Measurements from ENCODE around the gene BRD4.

BRD4 gene

DNA sequence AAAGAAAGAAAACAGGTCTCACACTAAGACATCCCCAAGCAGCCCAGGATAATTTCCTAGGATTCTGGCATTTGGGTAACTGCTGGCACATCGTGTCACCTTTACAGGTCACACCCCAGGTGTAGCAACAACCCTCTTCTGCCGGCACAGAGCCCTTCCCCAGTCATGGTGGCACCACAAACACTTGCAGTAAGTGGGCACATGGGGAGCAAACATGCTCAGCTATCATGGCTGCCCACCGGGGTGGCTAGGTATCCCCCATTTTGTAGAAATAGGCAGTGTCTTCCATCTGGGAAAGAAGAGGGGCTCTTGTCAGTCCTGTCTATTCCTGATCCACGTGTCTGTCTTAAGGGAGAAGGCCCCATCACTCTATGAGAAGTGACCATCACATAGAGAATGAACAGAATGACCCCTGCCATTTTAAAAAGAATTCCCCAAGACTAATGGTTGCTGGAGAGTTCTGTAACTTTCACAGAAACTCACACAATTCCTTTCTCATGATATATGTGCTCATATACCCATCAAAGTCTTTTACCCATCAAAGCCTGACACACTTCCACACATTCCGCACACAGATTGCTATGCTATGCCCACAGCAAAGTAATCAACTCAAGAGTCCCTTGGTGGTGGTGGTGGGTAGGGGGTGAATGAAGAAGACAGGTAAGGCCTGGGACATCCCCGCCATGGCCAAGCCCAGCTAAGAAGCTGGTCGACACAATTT is 33.3 kb downstream of the BRD4 start:
- H3K9ac ChIP-seq (ENCODE audit: insufficient read length), result no peak overlapping the region
- DNase-seq (ENCODE audit: low read depth, low spot score), result no peak
- H3K36me3 ChIP-seq (ENCODE audit: insufficient read depth, low read length), result peaks cover 18% of the 10 kb centered on the region
- H3K4me3 ChIP-seq, result no peak overlapping the region
- TF ChIP-seq POLR2AphosphoS5 (IDR thresholded peaks at IDR 0.05; ENCODE audit: borderline replicate concordance, low read depth, low read length), result no peak
- TF ChIP-seq FOXP2 (optimal IDR thresholded peaks at IDR 0.05; ENCODE audit: control extremely low read depth, extremely low read length, insufficient read depth), result no peak
- TF ChIP-seq EZH2 (IDR thresholded peaks at IDR 0.05), result no peak
- H3K27ac ChIP-seq, result peak overlapping the region; percentile 71
- no peaks in the 10 kb centered on the region for H3K9me3 ChIP-seq (ENCODE audit: low read depth, low read length)

DNA sequence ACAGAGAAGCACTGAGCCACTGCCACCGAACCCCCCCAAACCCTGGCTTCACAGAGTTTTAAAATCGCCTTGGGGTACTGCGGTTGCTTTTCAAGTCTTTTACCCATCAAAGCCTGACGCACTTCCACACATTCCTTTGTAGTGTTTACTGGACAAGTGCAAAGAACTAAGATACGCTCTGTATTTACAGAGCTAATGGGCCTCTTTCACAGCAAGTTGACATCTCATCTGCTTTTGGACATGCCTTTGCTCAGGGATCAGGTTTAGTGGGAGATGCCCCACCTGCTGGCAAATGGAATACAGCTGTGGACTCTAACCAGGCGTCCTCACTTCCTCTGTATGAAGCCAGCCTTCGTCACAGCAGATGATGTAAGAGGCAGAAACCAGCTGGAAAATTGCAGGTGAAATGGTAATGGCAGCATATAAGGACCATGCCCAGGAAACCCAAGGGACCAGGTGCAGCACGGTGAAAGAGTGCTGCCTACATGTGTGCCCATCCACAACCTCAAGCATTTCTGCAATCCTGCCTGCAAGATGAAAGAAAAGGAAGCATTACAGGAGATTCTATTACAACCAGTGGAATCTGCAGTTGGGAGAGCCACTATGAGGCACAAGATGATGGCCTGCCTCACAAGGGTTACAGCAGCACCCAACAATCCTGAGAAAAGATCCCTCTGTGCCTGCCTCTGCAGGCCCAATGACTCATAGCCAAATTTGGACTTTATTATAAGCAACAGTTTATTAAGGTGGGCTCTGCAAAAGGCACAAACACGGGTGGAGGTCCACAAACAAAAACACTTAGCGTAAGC is 34.7 kb downstream of the BRD4 start:
- DNase-seq (ENCODE audit: low read depth, low spot score), result no peak

DNA sequence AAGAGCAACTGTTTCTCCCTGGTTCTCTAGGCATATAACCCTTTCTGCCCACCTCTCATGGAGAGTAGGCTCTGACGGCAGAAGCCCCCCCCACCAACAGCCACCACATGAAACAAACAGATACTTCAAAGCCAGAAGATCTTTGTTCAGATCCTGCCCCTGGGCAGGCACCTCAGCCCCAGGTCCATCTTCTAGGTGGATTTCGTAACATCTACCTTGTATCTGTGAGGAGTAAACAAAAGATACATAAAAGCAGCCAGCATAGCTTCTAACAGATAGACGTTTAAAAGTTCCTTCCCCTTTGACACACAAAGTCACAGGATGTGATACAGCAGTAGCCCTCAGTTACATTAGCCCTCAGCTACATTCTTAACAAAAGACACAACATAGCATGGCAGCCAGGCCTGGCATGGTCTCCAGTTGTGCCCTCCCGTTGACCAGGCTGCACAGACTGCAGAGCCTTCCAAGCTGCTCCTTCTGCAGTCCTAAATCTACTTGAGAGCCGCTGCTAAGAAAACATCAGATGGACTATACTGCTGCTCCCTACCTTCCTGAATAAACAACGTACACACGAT is 35.4 kb downstream of the BRD4 start:
- no peak overlapping the region for H3K4me3 ChIP-seq

More for the DNA sequence above, 34.7 kb downstream of the BRD4 start:
- Histone ChIP-seq H3K27ac (peak overlapping the region; percentile 83; the same call in 1 of the 2 replicates), H3K9me3 (ENCODE audit: low read depth, low read length) (no peaks in the 10 kb centered on the region), H3K36me3 (ENCODE audit: insufficient read depth, low read length) (peaks cover 18% of the 10 kb centered on the region), H3K9ac (ENCODE audit: insufficient read length) (no peak overlapping the region), H3K4me3 (0 out of 2 replicates have a peak overlapping the region, but pooled peaks have one; percentile 11)
- no peak for TF ChIP-seq FOXP2 (optimal IDR thresholded peaks at IDR 0.05; ENCODE audit: control extremely low read depth, extremely low read length, insufficient read depth)
- TF ChIP-seq POLR2AphosphoS5 (IDR thresholded peaks at IDR 0.05; ENCODE audit: borderline replicate concordance, low read depth, low read length), result no peak
- TF ChIP-seq EZH2 (IDR thresholded peaks at IDR 0.05), result no peak

DNA sequence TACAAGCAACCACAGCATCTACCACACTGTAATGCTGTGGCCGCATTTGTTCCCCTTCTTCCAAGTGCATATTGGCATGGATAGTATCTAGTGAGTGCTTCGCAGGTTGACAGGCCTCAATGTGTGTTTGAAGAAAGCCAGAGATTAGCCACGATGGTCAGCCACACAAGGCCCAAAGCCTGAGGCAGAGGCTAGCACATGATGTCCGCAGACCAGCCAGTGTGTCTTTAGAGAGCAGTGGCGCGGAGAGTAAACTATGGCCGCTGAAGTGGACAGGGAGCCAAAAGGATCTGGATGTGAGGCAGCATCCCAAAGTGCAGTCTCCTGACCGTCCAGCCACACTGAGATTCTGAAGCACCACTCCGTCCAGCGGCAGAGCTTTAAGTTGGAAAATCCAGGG is 36.0 kb downstream of the BRD4 start:
- peaks cover 18% of the 10 kb centered on the region for H3K36me3 ChIP-seq (ENCODE audit: insufficient read depth, low read length)
- H3K9ac ChIP-seq (ENCODE audit: insufficient read length), result no peak overlapping the region
- no peak overlapping the region for H3K4me3 ChIP-seq
- H3K27ac ChIP-seq, result no peak overlapping the region
- TF ChIP-seq FOXP2 (optimal IDR thresholded peaks at IDR 0.05; ENCODE audit: control extremely low read depth, extremely low read length, insufficient read depth) (no peak), POLR2AphosphoS5 (IDR thresholded peaks at IDR 0.05; ENCODE audit: borderline replicate concordance, low read depth, low read length) (no peak), EZH2 (IDR thresholded peaks at IDR 0.05) (no peak)
- no peaks in the 10 kb centered on the region for H3K9me3 ChIP-seq (ENCODE audit: low read depth, low read length)
- DNase-seq (ENCODE audit: low read depth, low spot score), result no peak

More for the DNA sequence above, 35.4 kb downstream of the BRD4 start:
- TF ChIP-seq POLR2AphosphoS5 (IDR thresholded peaks at IDR 0.05; ENCODE audit: borderline replicate concordance, low read depth, low read length) (no peak), EZH2 (IDR thresholded peaks at IDR 0.05) (no peak), FOXP2 (optimal IDR thresholded peaks at IDR 0.05; ENCODE audit: control extremely low read depth, extremely low read length, insufficient read depth) (no peak)
- peak overlapping the region; percentile 83; the same call in 1 of the 2 replicates for H3K27ac ChIP-seq
- H3K36me3 ChIP-seq (ENCODE audit: insufficient read depth, low read length), result peaks cover 18% of the 10 kb centered on the region
- H3K9me3 ChIP-seq (ENCODE audit: low read depth, low read length), result no peaks in the 10 kb centered on the region
- no peak overlapping the region for H3K9ac ChIP-seq (ENCODE audit: insufficient read length)
- no peak for DNase-seq (ENCODE audit: low read depth, low spot score)

DNA sequence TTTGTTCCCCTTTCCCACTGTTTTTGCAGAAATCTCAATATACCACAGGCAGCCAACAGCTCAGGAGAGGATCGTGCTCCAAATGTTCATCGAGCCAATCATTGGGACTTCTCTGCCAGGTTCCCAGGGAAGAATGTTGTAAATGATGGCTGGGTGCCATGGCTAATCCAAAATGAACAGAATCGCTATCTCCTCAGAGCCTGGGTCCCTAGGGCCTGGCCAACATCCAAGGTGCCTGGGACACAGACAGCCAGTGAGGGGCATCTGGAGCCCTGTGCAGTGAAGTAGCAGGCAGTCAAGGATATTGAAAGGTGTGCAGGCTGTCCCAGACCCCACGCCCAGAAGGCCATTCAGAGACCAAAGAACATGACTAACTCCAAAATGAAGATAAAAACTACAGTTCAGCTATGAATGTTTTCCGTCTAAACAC is 37.8 kb downstream of the BRD4 start:
- Histone ChIP-seq H3K36me3 (ENCODE audit: insufficient read depth, low read length) (peaks cover 18% of the 10 kb centered on the region), H3K9ac (ENCODE audit: insufficient read length) (no peak overlapping the region), H3K9me3 (ENCODE audit: low read depth, low read length) (no peaks in the 10 kb centered on the region), H3K27ac (peak overlapping the region; percentile 54; the same call in 1 of the 2 replicates), H3K4me3 (no peak overlapping the region)
- no peak for DNase-seq (ENCODE audit: low read depth, low spot score)
- TF ChIP-seq FOXP2 (optimal IDR thresholded peaks at IDR 0.05; ENCODE audit: control extremely low read depth, extremely low read length, insufficient read depth) (no peak), EZH2 (IDR thresholded peaks at IDR 0.05) (no peak), POLR2AphosphoS5 (IDR thresholded peaks at IDR 0.05; ENCODE audit: borderline replicate concordance, low read depth, low read length) (no peak)

DNA sequence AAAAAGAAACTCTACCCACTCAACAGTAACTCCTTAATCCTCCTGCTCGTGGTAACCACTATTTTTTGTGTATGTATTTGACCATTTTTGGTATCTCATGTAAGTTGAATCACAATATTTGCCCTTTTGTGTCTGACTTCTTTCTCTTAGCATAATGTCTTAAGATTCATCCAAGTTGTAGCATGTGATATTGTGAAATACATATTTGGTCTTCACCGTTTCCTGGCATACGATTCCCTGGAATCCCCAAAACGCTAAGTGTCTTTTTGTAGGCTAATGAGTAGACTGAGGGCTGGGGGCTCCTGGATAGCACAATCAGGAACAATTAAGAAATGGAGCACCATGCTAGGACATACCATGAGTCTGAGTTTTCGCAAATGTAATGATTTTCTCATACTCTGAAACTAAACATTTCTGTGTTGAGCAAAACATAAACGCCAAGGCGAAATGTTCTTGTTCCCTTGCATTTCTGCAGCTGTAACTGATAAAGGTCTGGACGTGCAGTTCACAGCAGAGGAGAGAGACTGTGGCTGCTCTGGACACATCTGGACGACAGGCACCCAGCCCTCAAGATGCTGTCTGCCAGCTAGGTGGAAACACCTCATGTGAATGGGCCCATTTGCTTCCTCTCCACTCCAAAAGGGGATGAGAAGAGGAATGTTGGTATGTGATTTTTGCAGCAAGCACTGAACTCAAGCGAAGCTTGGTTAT is 38.4 kb downstream of the BRD4 start:
- Histone ChIP-seq H3K9ac (ENCODE audit: insufficient read length) (no peak overlapping the region), H3K27ac (peak overlapping the region; percentile 26; the same call in 1 of the 2 replicates), H3K9me3 (ENCODE audit: low read depth, low read length) (no peaks in the 10 kb centered on the region), H3K36me3 (ENCODE audit: insufficient read depth, low read length) (peaks cover 18% of the 10 kb centered on the region), H3K4me3 (no peak overlapping the region)
- TF ChIP-seq FOXP2 (optimal IDR thresholded peaks at IDR 0.05; ENCODE audit: control extremely low read depth, extremely low read length, insufficient read depth) (no peak), POLR2AphosphoS5 (IDR thresholded peaks at IDR 0.05; ENCODE audit: borderline replicate concordance, low read depth, low read length) (no peak), EZH2 (IDR thresholded peaks at IDR 0.05) (no peak)
- DNase-seq (ENCODE audit: low read depth, low spot score), result no peak

DNA sequence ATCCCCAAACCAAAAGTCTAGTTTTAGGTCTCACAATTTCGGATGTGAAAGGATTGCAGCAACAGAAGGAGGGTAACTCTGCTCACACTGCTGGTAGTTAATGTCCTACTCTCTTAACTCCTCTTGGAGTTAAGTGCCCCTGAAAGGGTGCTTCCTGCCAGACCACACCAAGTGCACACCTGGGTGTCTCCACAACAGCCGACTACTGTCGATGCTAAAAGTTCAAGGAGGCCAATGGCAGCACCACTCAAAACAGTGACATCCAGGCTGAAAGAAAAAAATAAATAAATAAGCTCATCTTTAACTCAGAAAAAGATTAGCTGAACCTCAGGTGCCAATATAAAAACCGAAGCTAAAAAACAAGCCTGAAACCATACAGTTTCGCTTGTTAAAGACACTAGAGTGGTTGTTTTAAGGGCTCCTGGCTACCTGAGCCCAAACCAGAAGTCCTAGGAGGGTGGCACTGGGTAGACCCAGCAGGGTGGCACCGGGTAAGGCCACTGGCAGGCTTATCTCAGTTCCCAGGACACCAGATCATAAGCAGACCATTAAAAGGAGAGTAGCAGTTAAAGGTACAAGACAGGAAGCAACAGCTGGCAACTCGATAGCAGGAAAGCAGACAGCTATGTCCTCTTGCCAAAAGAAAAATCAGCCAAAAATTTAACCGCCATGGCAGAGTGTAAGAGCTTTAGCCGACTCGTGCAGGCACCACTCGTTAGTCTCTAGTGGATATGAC is 39.3 kb downstream of the BRD4 start:
- H3K9ac ChIP-seq (ENCODE audit: insufficient read length), result no peak overlapping the region
- H3K4me3 ChIP-seq, result no peak overlapping the region
- DNase-seq (ENCODE audit: low read depth, low spot score), result no peak

More for the DNA sequence above, 39.3 kb downstream of the BRD4 start:
- Histone ChIP-seq H3K36me3 (ENCODE audit: insufficient read depth, low read length) (peaks cover 18% of the 10 kb centered on the region), H3K27ac (0 out of 2 replicates have a peak overlapping the region, but pooled peaks have one; percentile 33), H3K9me3 (ENCODE audit: low read depth, low read length) (no peaks in the 10 kb centered on the region)
- no peak for TF ChIP-seq POLR2AphosphoS5 (IDR thresholded peaks at IDR 0.05; ENCODE audit: borderline replicate concordance, low read depth, low read length)
- TF ChIP-seq EZH2 (IDR thresholded peaks at IDR 0.05), result no peak
- no peak for TF ChIP-seq FOXP2 (optimal IDR thresholded peaks at IDR 0.05; ENCODE audit: control extremely low read depth, extremely low read length, insufficient read depth)
